ENCODE measurements around the gene MYOM3.

The MYOM3 gene

GRCh38 chr1:24113641-24114033 lies 1.7 kb upstream of the MYOM3 start:
- no peak overlapping the region for H3K27ac ChIP-seq (ENCODE audit: low read depth, low read length)
- H3K9ac ChIP-seq (ENCODE audit: low read depth, low read length): no peak overlapping the region
- peaks cover 12% of the 10 kb centered on the region; the same call in 1 of the 2 replicates for H3K4me1 ChIP-seq (ENCODE audit: control insufficient read depth, insufficient read depth, low read length)
- H3K36me3 ChIP-seq (ENCODE audit: control insufficient read depth, insufficient read depth, low read length): no peaks in the 10 kb centered on the region
- H3K27me3 ChIP-seq (ENCODE audit: control insufficient read depth, insufficient read depth, low read length): no peaks in the 10 kb centered on the region
- no peaks in the 10 kb centered on the region for H3K9me3 ChIP-seq (ENCODE audit: control insufficient read depth, insufficient read depth, low read length)
- H3K4me3 ChIP-seq (ENCODE audit: low read depth, low read length): no peak overlapping the region

DNA sequence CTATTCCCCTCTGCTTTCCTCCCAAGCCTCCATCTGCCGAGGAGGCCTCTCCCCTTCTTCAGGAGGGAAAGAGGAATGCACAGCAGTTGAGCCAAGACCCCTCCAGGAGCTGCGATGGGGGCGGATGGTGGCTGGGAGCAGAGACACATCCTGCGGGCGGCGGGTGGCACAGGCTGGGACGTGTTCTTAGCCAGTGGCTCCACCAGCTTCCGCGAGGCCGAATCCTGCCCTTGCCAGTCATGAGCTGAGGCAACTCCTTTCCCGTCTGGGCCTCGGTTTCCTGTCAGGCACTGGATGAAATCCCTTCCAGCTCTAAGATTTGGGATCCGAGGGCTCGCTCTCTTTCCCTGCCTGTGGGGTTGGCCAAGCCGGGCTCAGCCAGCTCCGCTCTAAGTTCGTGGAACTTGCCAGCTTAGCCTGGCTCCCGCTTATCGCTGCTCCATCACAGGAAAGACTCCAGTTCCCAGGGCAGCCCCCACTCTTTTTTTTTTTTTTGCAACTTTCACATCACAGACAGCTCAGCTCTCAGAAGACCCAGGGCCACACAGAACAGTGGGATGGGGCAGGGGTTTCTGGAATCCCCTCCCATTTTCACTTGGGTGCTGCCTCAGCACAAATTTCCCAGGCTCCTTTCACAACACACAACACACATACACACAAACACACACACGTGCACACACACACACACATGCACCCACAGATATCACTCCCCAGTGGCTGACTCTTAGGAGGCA lies 506 bp downstream of the MYOM3 start:
- no peaks in the 10 kb centered on the region for H3K36me3 ChIP-seq (ENCODE audit: control insufficient read depth, insufficient read depth, low read length)
- no peaks in the 10 kb centered on the region for H3K27me3 ChIP-seq (ENCODE audit: control insufficient read depth, insufficient read depth, low read length)
- H3K9ac ChIP-seq (ENCODE audit: low read depth, low read length): no peak overlapping the region
- no peaks in the 10 kb centered on the region for H3K9me3 ChIP-seq (ENCODE audit: control insufficient read depth, insufficient read depth, low read length)
- H3K4me1 ChIP-seq (ENCODE audit: control insufficient read depth, insufficient read depth, low read length): peaks cover 19% of the 10 kb centered on the region; the same call in 1 of the 2 replicates
- H3K4me3 ChIP-seq (ENCODE audit: low read depth, low read length): no peak overlapping the region
- H3K27ac ChIP-seq (ENCODE audit: low read depth, low read length): no peak overlapping the region

- Histone ChIP-seq H3K9me3 (ENCODE audit: control insufficient read depth, insufficient read depth, low read length) (no peaks in the 10 kb centered on the region), H3K4me1 (ENCODE audit: control insufficient read depth, insufficient read depth, low read length) (peaks cover 19% of the 10 kb centered on the region; the same call in 1 of the 2 replicates), H3K9ac (ENCODE audit: low read depth, low read length) (no peak overlapping the region), H3K27ac (ENCODE audit: low read depth, low read length) (no peak overlapping the region), H3K4me3 (ENCODE audit: low read depth, low read length) (no peak overlapping the region), H3K27me3 (ENCODE audit: control insufficient read depth, insufficient read depth, low read length) (no peaks in the 10 kb centered on the region), H3K36me3 (ENCODE audit: control insufficient read depth, insufficient read depth, low read length) (no peaks in the 10 kb centered on the region)
These were observed 1.2 kb downstream of the MYOM3 start for GRCh38 chr1:24110642-24111261.

- H3K36me3 ChIP-seq (ENCODE audit: control insufficient read depth, insufficient read depth, low read length): no peaks in the 10 kb centered on the region
- H3K27me3 ChIP-seq (ENCODE audit: control insufficient read depth, insufficient read depth, low read length): no peaks in the 10 kb centered on the region
- no peak overlapping the region for H3K4me3 ChIP-seq (ENCODE audit: low read depth, low read length)
- peaks cover 18% of the 10 kb centered on the region; the same call in 1 of the 2 replicates for H3K4me1 ChIP-seq (ENCODE audit: control insufficient read depth, insufficient read depth, low read length)
- no peaks in the 10 kb centered on the region for H3K9me3 ChIP-seq (ENCODE audit: control insufficient read depth, insufficient read depth, low read length)
- H3K27ac ChIP-seq (ENCODE audit: low read depth, low read length): no peak overlapping the region
- H3K9ac ChIP-seq (ENCODE audit: low read depth, low read length): no peak overlapping the region
These were observed 2.1 kb downstream of the MYOM3 start for GRCh38 chr1:24109686-24110475.

DNA sequence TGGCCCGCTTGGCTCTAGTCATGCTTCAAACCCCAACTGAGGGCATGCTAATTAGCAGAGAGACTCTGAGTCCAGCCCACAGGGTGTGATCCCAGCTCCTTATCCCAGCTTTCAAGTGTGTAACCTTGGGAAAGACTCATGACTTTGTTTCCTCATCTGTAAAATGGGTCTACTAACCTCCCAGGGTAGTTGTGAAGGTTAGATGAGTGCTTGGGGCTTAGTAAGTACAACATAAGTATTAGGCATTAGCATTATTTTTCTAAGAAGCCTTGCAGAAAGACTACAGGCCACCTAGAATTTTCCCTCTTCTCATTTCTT lies 2.8 kb downstream of the MYOM3 start:
- no peaks in the 10 kb centered on the region for H3K9me3 ChIP-seq (ENCODE audit: control insufficient read depth, insufficient read depth, low read length)
- H3K27ac ChIP-seq (ENCODE audit: low read depth, low read length): no peak overlapping the region
- H3K9ac ChIP-seq (ENCODE audit: low read depth, low read length): no peak overlapping the region
- no peaks in the 10 kb centered on the region for H3K36me3 ChIP-seq (ENCODE audit: control insufficient read depth, insufficient read depth, low read length)
- no peak overlapping the region for H3K4me3 ChIP-seq (ENCODE audit: low read depth, low read length)
- peaks cover 15% of the 10 kb centered on the region; the same call in 1 of the 2 replicates for H3K4me1 ChIP-seq (ENCODE audit: control insufficient read depth, insufficient read depth, low read length)
- H3K27me3 ChIP-seq (ENCODE audit: control insufficient read depth, insufficient read depth, low read length): no peaks in the 10 kb centered on the region

DNA sequence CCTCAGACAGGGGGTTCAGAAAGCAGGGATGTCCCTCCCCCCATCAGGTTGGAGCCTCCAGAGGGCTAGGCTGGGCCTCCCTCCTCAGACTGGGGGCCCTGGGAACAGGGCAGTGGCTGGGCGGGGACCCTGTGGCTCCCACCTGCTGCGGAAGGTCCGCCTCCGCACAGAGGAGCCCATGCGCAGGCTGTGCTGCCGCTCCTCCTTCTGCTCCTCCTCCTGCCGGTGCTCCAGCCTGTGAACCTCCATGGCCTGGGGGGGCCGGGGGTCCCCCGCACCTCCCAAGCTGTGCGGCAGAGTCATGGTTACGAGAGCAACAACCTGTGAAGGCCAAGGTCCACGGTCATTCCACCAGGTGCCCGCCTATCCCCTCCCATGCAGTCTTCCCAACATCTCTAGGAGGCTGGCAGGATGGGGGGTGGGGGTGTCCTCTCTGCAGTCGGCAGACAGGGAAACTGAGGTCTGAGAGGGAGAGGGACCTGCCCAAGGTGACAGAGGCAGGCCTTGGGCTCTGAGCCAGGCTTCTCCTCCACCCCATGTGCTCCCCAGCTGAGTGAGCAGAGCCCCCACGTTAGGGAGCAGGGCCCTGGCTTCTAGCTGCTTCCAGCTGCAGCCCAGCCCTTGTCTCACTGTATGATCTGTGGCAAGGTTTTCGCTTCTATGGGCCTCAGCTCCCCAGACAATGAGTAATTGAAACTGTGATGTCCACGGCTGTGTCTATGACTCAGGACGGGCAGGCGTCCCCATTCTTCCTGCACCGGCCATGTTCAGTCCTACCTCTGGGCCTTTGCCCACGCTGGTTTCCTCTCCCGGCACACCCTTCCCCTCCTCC lies 3.4 kb downstream of the MYOM3 start:
- H3K4me1 ChIP-seq (ENCODE audit: control insufficient read depth, insufficient read depth, low read length): peaks cover 15% of the 10 kb centered on the region; the same call in 1 of the 2 replicates

DNA sequence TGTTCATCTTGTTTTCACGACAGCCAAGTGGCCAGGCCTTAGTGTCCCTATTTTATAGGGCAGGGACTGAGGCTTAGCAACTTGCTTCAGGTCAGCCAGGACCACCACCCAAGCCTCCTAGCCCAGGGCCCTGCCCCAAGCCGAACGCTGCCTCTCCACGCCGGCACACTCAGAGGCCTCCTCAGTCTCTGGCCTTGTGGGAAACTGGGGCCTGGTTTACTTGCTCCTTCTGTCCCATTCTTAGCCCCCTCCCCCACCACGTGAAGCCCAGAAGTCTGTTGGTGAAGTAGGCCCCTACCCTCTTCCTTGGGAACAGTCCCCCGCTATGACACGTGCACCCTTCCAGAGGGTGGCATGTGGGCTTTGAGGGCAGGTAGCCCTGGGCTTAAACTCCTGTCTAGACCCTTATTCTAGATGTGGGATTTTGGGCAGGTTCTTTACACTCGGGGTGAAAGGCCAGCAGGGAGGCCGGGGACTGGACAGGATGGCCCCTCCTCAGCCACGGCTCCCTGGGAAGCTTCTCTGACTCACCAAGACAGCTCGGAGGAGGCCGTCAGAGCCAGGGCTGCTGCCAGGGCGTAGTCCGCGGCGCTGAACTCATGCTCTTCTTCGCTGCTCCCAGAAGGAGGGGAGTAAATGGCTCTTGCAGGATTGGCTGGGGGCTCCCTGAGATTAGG lies 4.3 kb downstream of the MYOM3 start:
- Histone ChIP-seq H3K9ac (ENCODE audit: low read depth, low read length) (no peak overlapping the region), H3K27ac (ENCODE audit: low read depth, low read length) (no peak overlapping the region)

More for the DNA sequence above, 3.4 kb downstream of the MYOM3 start:
- Histone ChIP-seq H3K27me3 (ENCODE audit: control insufficient read depth, insufficient read depth, low read length) (no peaks in the 10 kb centered on the region), H3K4me3 (ENCODE audit: low read depth, low read length) (no peak overlapping the region), H3K36me3 (ENCODE audit: control insufficient read depth, insufficient read depth, low read length) (no peaks in the 10 kb centered on the region), H3K9ac (ENCODE audit: low read depth, low read length) (no peak overlapping the region), H3K27ac (ENCODE audit: low read depth, low read length) (no peak overlapping the region), H3K9me3 (ENCODE audit: control insufficient read depth, insufficient read depth, low read length) (no peaks in the 10 kb centered on the region)

GRCh38 chr1:24105368-24106160 lies 6.4 kb downstream of the MYOM3 start:
- Histone ChIP-seq H3K9me3 (ENCODE audit: control insufficient read depth, insufficient read depth, low read length) (no peaks in the 10 kb centered on the region), H3K27me3 (ENCODE audit: control insufficient read depth, insufficient read depth, low read length) (no peaks in the 10 kb centered on the region), H3K36me3 (ENCODE audit: control insufficient read depth, insufficient read depth, low read length) (no peaks in the 10 kb centered on the region), H3K9ac (ENCODE audit: low read depth, low read length) (no peak overlapping the region), H3K4me1 (ENCODE audit: control insufficient read depth, insufficient read depth, low read length) (peaks cover 7% of the 10 kb centered on the region; the same call in 1 of the 2 replicates), H3K4me3 (ENCODE audit: low read depth, low read length) (no peak overlapping the region), H3K27ac (ENCODE audit: low read depth, low read length) (no peak overlapping the region)

More for the DNA sequence above, 4.3 kb downstream of the MYOM3 start:
- no peaks in the 10 kb centered on the region for H3K36me3 ChIP-seq (ENCODE audit: control insufficient read depth, insufficient read depth, low read length)
- H3K4me3 ChIP-seq (ENCODE audit: low read depth, low read length): no peak overlapping the region
- no peaks in the 10 kb centered on the region for H3K27me3 ChIP-seq (ENCODE audit: control insufficient read depth, insufficient read depth, low read length)
- peaks cover 15% of the 10 kb centered on the region; the same call in 1 of the 2 replicates for H3K4me1 ChIP-seq (ENCODE audit: control insufficient read depth, insufficient read depth, low read length)
- H3K9me3 ChIP-seq (ENCODE audit: control insufficient read depth, insufficient read depth, low read length): no peaks in the 10 kb centered on the region

DNA sequence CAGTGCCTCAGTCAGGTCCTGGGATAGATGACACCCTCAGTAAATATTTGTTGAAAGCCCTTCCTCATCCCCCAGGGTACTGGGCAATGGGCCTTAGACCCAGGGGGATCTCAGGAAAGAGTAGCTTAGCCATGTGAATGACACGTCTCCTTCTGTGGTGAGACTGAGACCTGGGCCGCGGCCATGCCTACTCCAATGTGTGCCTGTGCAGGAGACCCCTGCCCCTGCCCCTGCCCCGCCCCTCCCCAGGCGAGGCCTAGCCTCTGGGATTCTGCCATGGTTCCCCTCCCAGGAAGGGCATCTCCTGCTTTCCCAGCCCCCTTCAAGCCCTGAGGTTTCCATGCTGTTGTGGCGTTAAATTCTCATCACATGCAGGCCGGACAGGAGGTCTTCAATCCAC lies 7.1 kb downstream of the MYOM3 start:
- H3K9ac ChIP-seq (ENCODE audit: low read depth, low read length): no peak overlapping the region
- no peak overlapping the region for H3K4me3 ChIP-seq (ENCODE audit: low read depth, low read length)
- no peaks in the 10 kb centered on the region for H3K9me3 ChIP-seq (ENCODE audit: control insufficient read depth, insufficient read depth, low read length)
- no peak overlapping the region for H3K27ac ChIP-seq (ENCODE audit: low read depth, low read length)
- no peaks in the 10 kb centered on the region for H3K27me3 ChIP-seq (ENCODE audit: control insufficient read depth, insufficient read depth, low read length)
- H3K36me3 ChIP-seq (ENCODE audit: control insufficient read depth, insufficient read depth, low read length): no peaks in the 10 kb centered on the region
- H3K4me1 ChIP-seq (ENCODE audit: control insufficient read depth, insufficient read depth, low read length): peaks cover 7% of the 10 kb centered on the region; the same call in 1 of the 2 replicates

Data from HUES48 (cell line).